GM21360 (cell line): ENCODE results near the gene SH3BGR.

Source experiments
- ATAC-seq: cut with Tn5 transposase; IDR thresholded peaks from one replicate; pipeline ENCODE4 v1.9.1; 2021; ENCODE audit warnings: mild to moderate bottlenecking, moderate library complexity; ENCODE audit not compliant: unreplicated experiment

SH3BGR gene

GRCh38 chr21:39511102-39511501 is 59.3 kb downstream of the SH3BGR start:
- ATAC-seq: no peak

- no peak for ATAC-seq
Measured at GRCh38 chr21:39513735-39514134, 62.0 kb downstream of the SH3BGR start.

DNA sequence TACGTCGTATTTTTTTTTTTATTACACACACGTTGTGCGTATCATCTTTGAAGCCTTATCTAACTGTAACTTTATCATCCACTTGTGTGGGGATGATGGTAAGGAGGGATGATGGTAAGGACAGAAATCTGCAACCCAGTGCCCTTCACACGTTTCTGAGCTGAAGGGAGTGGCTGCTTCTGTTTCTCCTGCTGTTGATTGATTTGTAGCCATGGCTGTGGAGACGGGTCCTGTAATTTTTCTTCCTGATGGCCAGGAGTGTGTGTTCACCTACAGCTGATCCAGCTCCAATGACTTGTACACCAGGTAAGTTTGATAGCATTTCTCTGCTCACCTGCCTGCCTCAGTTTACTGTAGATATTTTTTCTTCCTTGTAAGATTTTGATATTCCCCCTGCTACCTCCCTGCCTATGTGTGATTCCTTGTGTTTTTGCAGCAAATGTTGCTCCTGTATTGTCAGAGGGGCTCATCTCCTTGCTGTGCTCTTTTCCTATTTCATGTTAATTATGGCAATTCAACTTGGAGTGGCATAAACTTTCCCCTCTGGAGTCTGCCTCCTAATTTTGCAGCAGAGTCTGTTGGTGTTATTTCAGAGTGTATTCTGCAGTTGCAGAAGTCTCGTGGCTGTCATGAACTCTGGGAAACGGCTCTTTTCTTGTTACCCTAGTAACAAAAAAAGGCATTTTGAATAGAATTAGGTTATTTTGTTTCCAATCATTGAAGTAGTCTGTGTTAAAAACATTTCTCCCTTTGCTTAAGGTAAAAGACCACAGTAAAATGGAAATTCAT is 64.1 kb downstream of the SH3BGR start:
- ATAC-seq: no peak

GRCh38 chr21:39518055-39518846 is 66.5 kb downstream of the SH3BGR start:
- ATAC-seq: no peak

DNA sequence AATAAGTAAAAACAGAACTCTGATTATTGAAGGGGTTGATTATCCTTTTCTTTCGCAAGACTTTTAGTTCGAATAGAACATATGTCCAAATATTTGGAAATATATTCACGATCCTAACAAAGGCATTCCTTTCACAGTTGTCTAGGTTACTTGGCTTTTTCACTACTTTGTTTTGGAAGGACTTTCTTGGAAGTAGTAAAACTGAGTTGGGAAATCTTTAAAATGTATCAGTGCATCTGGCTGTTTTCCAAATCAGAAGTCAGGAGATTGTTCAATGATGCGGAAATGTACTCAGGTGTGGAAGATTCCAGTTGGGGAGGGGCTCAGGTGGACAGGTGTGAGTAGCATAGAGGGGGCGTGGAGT is 67.1 kb downstream of the SH3BGR start:
- ATAC-seq: no peak

- ATAC-seq: no peak
Measured at GRCh38 chr21:39519835-39520234, 68.1 kb downstream of the SH3BGR start.

DNA sequence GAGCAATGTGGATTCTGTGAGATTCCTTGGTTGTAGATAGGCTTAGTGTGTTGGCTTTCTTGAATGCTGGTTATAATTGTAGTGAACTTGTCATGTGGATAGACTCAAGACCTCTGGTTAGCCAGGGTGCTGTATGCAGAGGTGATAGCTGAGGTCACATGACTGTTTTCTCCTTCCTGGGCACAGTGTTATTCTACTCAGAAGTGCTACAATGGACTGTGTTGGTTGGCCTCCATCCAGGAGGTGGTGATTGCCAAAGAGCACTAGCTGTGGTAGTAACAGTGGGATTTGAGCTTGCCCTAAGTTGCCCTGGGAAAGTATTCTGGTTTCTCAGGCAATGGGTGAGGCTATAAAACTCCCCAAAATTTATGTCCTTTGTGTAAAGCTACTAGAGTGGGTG is 71.6 kb downstream of the SH3BGR start:
- ATAC-seq: no peak

DNA sequence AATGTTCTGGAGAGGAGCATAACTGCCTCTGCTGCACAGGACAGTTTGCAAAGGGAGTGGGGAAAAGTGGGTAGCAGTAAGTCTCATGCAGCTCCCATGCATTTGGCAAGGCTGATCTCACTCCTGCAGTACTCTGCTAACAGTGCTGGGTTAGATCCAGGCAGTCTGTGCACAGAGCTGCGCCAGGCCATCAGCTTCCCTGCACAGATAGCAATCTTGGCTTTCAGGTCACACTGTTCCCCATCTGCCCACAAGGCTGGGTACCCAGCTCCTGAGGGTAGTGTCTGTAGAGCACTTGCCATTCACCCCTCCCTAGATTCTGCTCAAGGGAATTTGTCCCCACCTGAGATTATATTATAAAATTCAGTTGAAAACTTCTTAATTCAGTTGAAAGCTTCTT is 72.1 kb downstream of the SH3BGR start:
- no peak for ATAC-seq

- no peak for ATAC-seq
Measured at GRCh38 chr21:39525129-39525528, 73.4 kb downstream of the SH3BGR start.

- ATAC-seq: no peak
Measured at GRCh38 chr21:39525601-39526000, 73.8 kb downstream of the SH3BGR start.

DNA sequence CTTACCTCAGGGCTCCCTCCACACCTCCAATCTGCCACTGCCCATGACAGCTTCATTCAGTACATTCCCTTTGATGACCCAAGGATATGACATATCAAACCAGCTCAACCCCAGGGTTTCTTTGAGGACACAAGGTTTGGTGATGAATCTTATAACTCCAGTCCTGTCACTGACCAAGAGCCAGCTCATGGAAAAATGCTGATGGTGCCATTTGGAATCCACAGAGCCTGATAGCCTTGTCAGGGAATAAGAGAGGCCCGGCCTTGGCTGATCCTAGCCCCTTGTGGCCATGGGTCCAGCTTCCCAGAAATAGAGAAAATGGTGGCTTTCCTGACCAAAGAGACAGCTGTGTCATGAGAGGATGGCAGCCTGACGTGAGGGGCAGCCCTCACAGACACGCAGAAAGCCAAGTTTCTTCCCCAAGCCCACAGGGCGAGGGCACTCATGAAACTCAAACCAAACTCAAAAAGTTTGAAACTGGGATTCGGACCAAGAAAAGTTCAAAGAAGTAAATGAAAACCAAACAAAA is 75.4 kb downstream of the SH3BGR start:
- no peak for ATAC-seq

GRCh38 chr21:39527664-39528381 is 76.1 kb downstream of the SH3BGR start:
- no peak for ATAC-seq

GRCh38 chr21:39529026-39529425 is 77.3 kb downstream of the SH3BGR start:
- no peak for ATAC-seq

- ATAC-seq: no peak
Measured at GRCh38 chr21:39531064-39531463, 79.3 kb downstream of the SH3BGR start.

- ATAC-seq: no peak
Measured at GRCh38 chr21:39531840-39532239, 80.1 kb downstream of the SH3BGR start.

GRCh38 chr21:39533545-39534380 is 82.0 kb downstream of the SH3BGR start:
- ATAC-seq: no peak

DNA sequence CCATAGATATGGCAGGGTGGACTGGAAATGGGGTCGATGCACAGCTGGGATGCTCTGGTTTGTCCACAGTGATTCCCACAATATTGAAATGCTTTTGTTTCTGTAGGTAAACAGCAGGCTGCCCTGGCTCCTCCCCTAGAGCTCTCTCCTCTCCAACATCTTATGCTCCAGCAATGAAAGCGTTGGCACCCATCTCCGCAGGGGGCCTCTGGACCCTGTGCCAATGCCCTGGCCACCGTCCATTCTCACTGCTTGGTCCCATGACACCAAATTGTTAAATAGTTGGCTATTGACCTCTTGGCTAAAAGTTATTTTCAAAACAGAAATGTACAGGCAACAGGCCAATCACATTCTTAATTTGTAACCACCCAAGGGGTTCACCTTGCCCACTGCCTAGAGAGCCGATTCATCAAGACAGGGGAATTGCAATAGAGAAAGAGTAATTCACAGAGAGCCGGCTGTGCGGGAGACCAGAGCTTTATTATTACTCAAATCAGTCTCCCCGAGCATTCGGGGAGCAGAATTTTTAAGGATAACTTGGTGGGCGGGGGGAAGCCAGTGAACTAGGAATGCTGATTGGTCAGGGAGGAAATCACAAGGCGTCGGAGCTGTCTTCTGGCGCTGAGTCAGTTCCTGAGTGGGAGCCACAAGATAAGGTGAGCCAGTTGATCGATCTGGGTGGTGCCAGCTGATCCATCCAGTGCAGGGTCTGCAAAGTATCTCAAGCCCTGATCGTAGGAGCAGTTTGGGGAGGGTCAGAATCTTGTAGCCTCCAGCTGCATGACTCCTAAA is 84.1 kb downstream of the SH3BGR start:
- no peak for ATAC-seq

DNA sequence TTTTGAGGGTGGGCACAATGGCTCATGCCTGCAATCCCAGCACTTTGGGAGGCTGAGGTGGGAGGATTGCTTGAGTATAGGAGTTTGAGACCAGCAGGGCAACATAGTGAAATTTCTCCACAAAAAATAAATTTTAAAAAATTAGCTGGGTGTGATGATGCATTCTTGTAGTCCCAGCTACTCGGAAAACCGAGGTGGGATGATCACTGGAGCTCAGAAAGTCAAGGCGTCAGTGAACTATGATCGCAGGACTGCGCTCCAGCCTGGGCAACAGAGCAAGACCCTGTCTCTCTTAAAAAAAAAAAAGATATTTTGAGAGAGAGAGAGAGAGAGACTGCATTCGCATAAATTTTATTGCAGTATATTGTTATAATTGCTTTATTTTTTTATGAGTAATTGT is 85.1 kb downstream of the SH3BGR start:
- no peak for ATAC-seq

- no peak for ATAC-seq
Measured at GRCh38 chr21:39537571-39537970, 85.8 kb downstream of the SH3BGR start.
